Measurements from ENCODE around the gene GPC6. TPM values are rescaled to one million over a fixed set of nuclear protein-coding genes. Genes with fewer than 3 reads are reported as not detected.

GPC6 gene
- polyA plus RNA-seq, 1 donor (not counting 4 experiments of a cell fraction or from before 2014, with no cell fraction given) = 0.42 TPM

DNA sequence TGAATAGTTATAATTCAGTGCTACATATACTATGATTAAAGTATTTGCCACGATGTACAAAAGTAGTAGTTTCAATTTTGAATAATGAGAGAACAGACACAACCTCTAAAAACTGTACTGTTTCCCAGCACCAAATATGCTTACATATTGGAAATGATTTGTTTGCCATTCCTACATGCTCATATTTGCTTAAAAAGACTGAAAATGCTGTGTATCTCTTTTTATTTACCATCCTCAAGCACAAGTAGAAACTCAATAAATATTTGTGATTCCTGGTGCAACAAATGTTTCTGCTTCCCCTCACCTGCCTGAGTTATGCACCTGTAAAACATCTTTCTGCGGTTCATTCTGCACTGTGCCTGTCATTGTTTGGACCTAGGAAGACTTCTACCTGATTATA, 740.7 kb downstream of the GPC6 start:
- no peak for TF ChIP-seq EZH2 (IDR thresholded peaks at IDR 0.05; ENCODE audit: low read length)
- TF ChIP-seq, protein P1, sequence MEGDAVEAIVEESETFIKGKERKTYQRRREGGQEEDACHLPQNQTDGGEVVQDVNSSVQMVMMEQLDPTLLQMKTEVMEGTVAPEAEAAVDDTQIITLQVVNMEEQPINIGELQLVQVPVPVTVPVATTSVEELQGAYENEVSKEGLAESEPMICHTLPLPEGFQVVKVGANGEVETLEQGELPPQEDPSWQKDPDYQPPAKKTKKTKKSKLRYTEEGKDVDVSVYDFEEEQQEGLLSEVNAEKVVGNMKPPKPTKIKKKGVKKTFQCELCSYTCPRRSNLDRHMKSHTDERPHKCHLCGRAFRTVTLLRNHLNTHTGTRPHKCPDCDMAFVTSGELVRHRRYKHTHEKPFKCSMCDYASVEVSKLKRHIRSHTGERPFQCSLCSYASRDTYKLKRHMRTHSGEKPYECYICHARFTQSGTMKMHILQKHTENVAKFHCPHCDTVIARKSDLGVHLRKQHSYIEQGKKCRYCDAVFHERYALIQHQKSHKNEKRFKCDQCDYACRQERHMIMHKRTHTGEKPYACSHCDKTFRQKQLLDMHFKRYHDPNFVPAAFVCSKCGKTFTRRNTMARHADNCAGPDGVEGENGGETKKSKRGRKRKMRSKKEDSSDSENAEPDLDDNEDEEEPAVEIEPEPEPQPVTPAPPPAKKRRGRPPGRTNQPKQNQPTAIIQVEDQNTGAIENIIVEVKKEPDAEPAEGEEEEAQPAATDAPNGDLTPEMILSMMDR (optimal IDR thresholded peaks at IDR 0.05 in 1 of 3, IDR thresholded peaks at IDR 0.05 in 1 of 3, conservative IDR thresholded peaks at IDR 0.05 in 1 of 3; ENCODE audit: extremely low read depth in 1 of 3, insufficient read depth in 2 of 3, low read length in 3 of 3) = no peak
- Histone ChIP-seq H3K79me2 (ENCODE audit: control insufficient read depth, insufficient read depth, low read length) (no peaks in the 10 kb centered on the region), H3K27ac (ENCODE audit: control insufficient read depth, insufficient read depth, low read length) (no peak overlapping the region), H3K4me1 (ENCODE audit: control insufficient read depth, extremely low read depth, insufficient read depth, low read length) (no peaks in the 10 kb centered on the region), H3K27me3 (ENCODE audit: control insufficient read depth, extremely low read depth, insufficient read depth, low read length) (no peaks in the 10 kb centered on the region), H3K4me3 (ENCODE audit: control insufficient read depth in 2 of 3, extremely low read depth in 1 of 3, insufficient read depth in 2 of 3, low read depth in 1 of 3, low read length in 3 of 3) (no peak overlapping the region), H3K9me1 (ENCODE audit: control insufficient read depth, extremely low read depth, insufficient read depth, low read length) (no peaks in the 10 kb centered on the region), H2AFZ (ENCODE audit: control insufficient read depth, low read length) (no peak overlapping the region), H4K20me1 (ENCODE audit: control insufficient read depth, extremely low read depth, insufficient read depth, low read length) (no peaks in the 10 kb centered on the region), H3K9me3 (ENCODE audit: control insufficient read depth, low read depth, low read length) (no peaks in the 10 kb centered on the region), H3K4me2 (ENCODE audit: control insufficient read depth, extremely low read depth, insufficient read depth, low read depth, low read length) (no peak overlapping the region), H3K9ac (ENCODE audit: control insufficient read depth, extremely low read depth, insufficient read depth, low read length) (no peak overlapping the region), H3K36me3 (ENCODE audit: control insufficient read depth in 2 of 2, extremely low read depth in 1 of 2, insufficient read depth in 2 of 2, low read length in 2 of 2) (no peaks in the 10 kb centered on the region)
- dilution Hi-C loops (cut with MboI; ENCODE audit: extremely low pct_ligation_motif_present, low sequenced_read_pairs) = no loop called here
- DNase-seq (ENCODE audit: low read depth, low spot score) (no peak), FAIRE-seq (no peak)

DNA sequence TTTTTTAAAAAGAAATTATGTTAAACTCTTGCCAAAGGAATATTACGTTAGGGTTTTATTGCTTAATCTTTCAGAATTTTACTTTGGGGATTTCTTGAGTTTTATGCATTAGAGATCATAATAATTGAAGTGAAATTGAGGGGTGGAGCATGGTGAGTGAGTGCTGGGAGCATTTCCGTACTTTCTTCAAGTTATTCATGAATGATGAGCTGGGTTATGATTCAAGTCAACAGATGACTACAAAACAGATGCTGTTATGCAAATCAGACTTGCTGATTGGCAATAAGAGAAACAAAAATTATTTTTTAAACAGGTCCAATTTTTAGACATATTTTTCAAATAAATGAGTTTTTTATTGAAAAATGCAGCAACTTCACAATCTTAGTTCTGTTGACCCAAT, 748.6 kb downstream of the GPC6 start:
- Histone ChIP-seq H2AFZ (ENCODE audit: control insufficient read depth, low read length) (no peak overlapping the region), H3K27me3 (ENCODE audit: control insufficient read depth, extremely low read depth, insufficient read depth, low read length) (no peaks in the 10 kb centered on the region), H3K4me3 (ENCODE audit: control insufficient read depth in 2 of 3, extremely low read depth in 1 of 3, insufficient read depth in 2 of 3, low read depth in 1 of 3, low read length in 3 of 3) (no peak overlapping the region), H3K4me1 (ENCODE audit: control insufficient read depth, extremely low read depth, insufficient read depth, low read length) (no peaks in the 10 kb centered on the region), H3K27ac (ENCODE audit: control insufficient read depth, insufficient read depth, low read length) (no peak overlapping the region), H4K20me1 (ENCODE audit: control insufficient read depth, extremely low read depth, insufficient read depth, low read length) (no peaks in the 10 kb centered on the region), H3K9me1 (ENCODE audit: control insufficient read depth, extremely low read depth, insufficient read depth, low read length) (no peaks in the 10 kb centered on the region), H3K79me2 (ENCODE audit: control insufficient read depth, insufficient read depth, low read length) (no peaks in the 10 kb centered on the region), H3K9me3 (ENCODE audit: control insufficient read depth, low read depth, low read length) (no peaks in the 10 kb centered on the region), H3K4me2 (ENCODE audit: control insufficient read depth, extremely low read depth, insufficient read depth, low read depth, low read length) (no peak overlapping the region), H3K36me3 (ENCODE audit: control insufficient read depth in 2 of 2, extremely low read depth in 1 of 2, insufficient read depth in 2 of 2, low read length in 2 of 2) (no peaks in the 10 kb centered on the region), H3K9ac (ENCODE audit: control insufficient read depth, extremely low read depth, insufficient read depth, low read length) (no peak overlapping the region)
- dilution Hi-C loops (cut with MboI; ENCODE audit: extremely low pct_ligation_motif_present, low sequenced_read_pairs) = no loop called here
- FAIRE-seq = no peak
- TF ChIP-seq EZH2 (IDR thresholded peaks at IDR 0.05; ENCODE audit: low read length) = no peak
- TF ChIP-seq, protein P1 (optimal IDR thresholded peaks at IDR 0.05 in 1 of 3, IDR thresholded peaks at IDR 0.05 in 1 of 3, conservative IDR thresholded peaks at IDR 0.05 in 1 of 3; ENCODE audit: extremely low read depth in 1 of 3, insufficient read depth in 2 of 3, low read length in 3 of 3) = no peak
- DNase-seq (ENCODE audit: low read depth, low spot score) = no peak

Data from keratinocyte (primary cell).